GM18861 (cell line): ENCODE measurements around the gene AP4M1.
"Not testable (repeated sequence)": the region's sequence is repeated elsewhere in the genome, so short reads cannot be mapped to it uniquely, and the experiment has no call there.

ENCODE experiments used
- ATAC-seq: cut with Tn5 transposase; IDR thresholded peaks from one replicate; pipeline ENCODE4 v1.9.1; 2021; ENCODE audit not compliant: unreplicated experiment

The AP4M1 gene

DNA sequence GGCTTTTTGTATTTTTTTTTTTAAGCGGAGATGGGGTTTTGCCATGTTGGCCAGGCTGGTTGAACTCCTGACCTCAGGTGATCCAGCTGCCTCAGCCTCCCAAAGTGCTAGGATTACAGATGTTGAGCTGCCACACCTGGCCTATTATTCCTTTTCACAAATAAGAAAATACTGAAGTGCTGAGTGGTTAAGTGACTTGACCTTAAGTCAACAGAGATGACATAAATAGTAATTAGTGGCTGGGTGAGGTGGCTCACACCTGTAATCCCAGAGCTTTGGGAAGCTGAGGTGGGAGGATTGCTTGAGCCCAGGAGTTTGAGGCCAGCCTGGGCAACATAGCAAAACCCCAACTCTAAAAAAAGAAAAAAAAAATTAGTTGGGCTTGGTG is 28.8 kb downstream of the AP4M1 start:
- ATAC-seq = not testable (repeated sequence)

DNA sequence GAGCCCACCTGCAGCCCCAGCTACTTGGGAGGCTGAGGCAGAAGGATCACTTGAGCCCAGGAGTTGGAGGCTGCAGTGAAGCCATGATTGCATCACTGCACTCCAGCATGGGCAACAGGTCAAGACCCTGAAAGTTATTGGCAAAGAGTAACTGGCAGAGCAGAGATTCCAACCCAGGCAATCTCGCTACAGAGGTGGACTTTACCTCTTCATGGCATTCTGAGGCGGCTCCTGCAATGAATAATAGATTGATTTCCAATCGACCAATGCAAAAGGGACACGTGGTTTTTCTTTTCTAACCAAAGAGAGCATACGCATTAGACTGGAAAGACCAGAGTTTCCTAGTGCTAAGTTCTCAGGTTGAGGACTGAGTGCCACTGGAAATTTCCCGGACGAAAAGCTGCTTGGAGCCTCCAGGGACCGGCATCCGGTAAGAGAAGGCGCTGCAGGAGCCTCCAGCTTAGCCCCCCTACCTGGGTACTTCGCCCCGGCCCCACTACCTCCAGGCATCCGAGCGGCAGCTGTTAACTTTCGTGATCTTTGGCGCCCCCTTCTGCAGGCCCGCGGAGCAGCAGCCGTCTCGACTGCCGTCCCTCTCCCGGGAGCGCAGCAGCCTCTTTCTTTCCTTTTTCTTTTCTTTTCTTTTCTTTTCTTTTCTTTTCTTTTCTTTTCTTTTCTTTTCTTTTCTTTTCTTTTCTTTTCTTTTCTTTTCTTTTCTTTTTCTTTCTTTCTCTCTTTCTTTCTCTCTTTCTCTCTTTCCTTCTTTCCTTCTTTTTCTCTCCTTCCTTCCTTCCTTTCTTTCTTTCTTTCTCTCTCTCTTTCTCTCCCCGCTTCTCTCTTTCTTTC is 29.4 kb downstream of the AP4M1 start:
- no peak for ATAC-seq

DNA sequence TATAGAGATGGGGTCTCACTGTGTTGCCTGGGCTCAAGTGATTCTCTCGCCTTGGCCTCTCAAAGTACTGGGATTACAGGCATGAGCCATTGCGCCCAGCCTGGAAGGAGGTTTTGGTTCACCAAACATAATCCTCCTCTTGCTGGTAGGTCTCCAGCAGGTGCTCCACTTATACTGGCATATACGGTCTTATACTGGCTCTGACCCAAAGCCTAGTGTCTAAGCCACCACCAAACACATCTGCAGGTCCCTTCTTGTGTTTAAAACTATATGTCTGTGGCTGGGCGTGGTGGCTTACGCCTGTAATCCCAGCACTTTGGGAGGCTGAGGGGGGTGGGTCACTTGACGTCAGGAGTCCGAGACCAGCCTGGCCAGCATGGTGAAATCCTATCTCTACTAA is 30.7 kb downstream of the AP4M1 start:
- no peak for ATAC-seq

DNA sequence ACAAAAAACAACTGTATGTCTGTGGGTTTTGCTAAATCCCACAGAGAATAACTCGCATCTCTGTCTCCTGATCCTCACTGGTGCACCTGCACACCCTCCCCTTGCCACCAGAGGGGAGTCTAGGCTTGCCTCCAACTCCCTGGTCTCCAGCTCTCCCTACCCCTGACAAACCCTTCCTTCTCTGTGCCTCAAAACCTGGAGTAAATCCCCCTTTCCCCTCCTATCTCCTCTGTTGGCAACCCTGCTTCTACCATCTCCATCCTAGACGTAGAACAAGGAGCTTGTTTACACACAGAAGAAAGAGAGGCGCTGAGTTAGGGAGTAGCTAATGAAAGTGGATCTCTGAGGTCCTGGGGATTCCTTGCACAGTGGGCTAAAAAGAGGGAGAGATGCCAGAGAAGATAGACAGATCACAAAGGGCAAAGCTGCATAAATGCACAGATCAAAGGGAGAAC is 31.3 kb downstream of the AP4M1 start:
- ATAC-seq = peak; percentile 51

DNA sequence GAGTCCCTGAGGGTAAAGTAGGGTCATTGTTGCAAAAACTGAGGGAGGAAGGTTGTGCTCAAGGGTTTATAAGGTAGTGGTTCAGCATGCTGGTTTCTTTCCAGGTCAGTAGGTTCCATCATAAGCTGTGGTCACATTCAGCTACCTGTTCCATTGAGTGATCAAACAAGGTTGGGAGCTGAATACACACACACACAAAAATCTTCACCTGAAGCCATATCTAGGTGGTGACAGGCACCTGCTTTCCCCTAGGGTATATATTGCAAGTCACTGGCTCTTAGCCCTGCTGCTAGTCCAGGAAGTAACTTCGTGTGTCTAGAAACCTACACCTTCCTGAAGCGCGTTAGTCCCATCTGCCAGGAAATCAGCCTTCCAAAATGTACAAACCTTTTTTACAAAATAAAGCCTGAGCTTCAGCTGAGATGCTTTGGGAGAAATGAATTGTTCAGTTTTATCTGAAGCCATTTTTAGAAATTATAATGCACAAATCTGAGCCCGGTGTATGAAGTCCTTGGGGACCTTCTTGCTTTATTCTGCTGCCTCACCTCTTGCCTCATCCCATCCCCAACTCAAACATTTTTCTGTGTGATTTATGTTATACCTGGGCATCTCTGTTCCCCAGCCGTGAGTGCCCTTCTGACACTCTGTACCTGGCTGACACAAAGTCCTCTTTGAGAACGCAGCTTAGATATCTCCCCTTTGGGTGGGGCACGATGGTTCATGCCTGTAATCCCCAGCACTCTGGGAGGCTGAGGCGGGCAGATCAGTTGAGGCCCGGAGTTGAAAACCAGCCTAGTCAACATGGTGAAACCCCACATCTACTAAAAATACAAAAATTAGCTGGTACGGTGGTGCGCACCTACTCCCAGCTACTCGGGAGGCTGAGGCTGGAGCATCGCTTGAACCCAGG is 36.7 kb downstream of the AP4M1 start:
- no peak for ATAC-seq

DNA sequence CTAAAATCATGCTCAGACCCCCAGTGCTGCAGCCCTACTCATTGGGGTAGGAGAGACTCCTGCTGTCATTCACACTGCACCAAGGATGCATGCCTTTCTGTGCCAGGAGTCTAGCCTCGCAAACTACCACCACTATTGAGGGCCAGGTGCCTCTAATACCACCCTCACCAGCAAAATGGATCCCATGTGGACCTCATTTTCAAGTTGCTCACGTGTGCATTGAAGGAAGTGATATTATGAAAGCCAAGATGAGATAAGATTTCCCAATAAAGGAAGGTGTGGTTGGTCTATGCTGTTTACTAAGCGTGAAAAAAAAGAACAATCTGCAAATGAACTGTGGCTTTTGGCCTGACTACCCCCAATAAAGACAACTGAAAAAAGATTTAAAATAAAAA is 40.1 kb downstream of the AP4M1 start:
- no peak for ATAC-seq

DNA sequence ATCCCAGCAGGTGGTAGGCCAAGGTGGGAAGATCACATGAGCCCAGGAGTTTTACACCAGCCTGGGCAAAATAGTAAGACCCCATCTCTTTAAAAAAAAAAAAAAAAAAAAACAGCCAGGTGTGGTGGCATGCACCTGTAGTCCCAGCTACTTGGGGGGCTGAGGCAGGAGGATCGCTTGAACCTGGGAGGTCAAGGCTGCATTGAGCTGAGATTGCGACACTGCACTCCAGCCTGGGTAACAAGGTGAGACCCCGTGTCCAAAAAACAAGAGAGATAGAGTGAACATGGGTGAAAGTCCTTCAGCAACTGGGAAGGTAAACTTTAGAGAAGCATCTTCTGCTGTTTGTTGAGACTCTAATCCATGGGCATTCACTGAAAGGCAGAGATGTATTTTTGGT is 41.0 kb downstream of the AP4M1 start:
- no peak for ATAC-seq

DNA sequence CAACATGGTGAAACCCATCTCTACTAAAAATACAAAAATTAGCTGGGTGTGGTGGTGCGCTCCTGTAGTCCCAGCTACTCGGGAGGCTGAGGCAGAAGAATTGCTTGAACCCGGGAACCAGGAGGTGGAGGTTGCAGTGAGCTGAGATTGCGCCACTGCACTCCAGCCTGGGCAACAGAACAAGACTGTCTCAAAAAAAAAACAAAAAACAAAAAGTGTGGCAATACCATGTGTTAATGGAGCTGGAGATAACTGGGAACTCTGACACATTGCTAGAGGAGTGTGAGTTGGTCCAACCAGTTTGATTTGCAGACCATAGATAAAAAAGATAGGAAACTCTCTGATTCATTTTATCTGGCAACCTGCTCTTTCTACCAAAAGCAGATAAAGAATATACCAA is 44.9 kb downstream of the AP4M1 start:
- not testable (repeated sequence) for ATAC-seq

DNA sequence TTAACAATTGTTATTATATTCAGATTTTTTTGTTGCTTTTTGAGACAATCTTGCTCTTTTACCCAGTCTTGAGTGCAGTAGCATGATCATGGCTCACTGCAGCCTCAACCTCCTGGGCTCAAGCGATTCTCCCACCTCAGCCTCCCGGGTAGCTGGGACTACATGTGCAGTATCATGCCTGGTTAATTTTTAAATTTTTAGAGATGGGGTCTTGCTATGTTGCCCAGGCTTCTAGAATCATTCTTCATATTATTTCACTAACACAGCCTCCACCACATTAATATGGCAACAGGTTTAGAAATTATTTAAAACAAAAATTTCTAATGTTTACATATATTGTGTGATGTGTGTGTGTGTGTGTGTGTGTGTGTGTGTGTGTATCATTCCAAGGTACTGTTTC is 45.8 kb downstream of the AP4M1 start:
- ATAC-seq = no peak

DNA sequence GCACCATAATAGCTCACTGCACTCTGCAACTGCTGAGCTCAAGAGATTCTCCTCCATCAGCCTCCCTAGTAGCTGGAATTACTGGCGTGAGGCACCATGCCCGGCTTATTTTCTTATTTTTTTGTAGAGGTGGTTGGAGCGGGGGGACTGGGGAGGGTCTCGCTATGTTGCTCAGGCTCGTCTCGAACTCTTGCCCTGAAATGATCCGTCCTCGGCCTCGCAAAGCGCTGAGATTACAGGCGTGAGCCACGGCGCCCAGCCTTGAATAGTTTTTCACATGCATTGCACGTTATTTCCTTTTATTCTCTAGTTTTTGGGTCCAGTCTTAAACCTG is 46.7 kb downstream of the AP4M1 start:
- no peak for ATAC-seq

DNA sequence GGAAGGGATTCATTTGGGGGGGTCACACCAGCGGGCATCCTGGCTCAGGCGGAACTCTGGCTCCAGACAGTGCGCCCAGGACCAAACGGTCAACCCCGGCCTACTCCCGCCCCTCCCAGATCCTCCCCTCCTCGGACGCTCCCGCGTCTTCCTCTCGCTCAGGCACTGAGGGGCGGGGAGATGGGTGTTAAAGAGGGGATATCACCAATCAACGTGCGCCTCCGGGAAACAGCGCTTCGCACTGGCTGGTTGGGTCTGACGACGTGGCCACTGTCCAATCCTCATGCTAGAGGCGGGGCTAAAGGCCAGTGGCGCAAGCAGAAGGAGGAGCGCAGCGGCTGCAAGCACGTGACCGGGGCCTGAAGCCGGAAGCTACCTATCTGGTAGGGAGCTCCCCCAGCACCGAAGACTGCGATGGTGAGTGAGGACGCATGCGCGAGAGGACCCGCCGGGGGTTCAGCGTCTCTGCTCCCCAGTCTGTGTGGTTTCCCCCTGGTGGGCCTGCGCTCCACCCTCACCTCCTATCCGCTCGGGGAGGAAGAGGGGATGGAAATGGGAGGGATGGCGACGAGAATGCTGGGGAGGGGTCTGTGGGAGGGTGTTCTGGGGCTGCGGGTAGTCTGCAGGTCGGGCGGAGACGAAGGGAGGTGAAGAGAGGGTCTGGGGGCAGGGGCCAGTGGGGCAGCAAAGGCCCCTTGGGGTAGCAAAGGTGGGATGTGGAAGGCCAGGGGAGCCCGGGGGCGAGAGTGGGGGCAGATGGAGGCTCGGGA is 47.3 kb downstream of the AP4M1 start, which contains the start of gene LAMTOR4:
Gene LAMTOR4, plus strand, starts transcription at position 360 of the 770 bp plus-strand sequence. Its CDS starts 55 bp downstream, at position 415.
- peak; percentile 98 for ATAC-seq

DNA sequence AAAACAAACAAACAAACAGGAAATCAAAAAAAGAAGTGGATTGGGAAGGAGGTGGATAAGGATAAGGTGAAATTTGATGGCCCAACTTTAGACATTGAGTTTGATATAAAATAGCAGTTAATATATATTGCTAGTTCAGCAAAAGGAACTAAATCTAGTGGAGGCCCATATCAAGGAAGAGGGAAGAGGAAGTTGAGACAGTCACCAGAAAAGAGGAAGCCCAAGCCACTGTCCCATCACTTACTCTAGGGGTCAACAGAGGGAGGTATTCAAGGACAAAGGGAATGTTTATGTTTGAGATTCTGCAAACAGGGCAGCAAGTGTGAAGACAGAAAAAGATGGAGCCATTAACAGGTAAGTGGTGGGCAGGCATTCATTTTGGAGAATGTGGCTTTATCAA is 51.0 kb downstream of the AP4M1 start:
- ATAC-seq = no peak

DNA sequence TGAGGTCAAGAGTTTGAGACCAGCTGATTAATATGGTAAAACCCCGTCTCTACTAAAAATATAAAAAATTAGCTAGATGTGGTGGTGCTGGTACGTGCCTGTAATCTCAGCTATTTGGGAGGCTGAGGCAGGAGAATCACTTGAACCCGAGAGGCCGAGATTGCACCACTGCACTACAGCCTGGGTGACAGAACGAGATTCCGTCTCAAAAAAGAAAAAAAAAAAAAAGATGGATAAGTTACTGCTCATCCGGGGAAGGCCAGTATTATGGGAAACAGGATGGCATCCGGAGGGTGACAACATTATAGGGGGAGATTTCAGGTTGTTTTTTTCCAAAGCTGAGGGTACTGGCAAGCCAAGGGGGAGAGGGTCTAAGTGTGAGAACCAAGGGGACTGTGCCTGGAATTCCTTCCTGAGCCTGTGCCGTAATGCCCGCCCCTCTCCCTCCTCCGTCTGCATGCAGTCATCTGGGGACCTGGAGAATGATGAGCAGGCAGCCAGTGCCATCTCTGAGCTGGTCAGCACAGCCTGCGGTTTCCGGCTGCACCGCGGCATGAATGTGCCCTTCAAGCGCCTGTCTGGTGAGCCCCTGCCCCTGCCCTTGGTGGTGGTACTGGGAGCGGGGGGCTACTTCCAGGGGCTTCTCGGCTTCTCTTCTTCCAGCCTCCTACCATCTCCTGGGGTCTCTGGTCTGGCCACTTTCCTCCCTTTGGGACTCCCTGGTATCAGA is 51.7 kb downstream of the AP4M1 start:
- no peak for ATAC-seq

DNA sequence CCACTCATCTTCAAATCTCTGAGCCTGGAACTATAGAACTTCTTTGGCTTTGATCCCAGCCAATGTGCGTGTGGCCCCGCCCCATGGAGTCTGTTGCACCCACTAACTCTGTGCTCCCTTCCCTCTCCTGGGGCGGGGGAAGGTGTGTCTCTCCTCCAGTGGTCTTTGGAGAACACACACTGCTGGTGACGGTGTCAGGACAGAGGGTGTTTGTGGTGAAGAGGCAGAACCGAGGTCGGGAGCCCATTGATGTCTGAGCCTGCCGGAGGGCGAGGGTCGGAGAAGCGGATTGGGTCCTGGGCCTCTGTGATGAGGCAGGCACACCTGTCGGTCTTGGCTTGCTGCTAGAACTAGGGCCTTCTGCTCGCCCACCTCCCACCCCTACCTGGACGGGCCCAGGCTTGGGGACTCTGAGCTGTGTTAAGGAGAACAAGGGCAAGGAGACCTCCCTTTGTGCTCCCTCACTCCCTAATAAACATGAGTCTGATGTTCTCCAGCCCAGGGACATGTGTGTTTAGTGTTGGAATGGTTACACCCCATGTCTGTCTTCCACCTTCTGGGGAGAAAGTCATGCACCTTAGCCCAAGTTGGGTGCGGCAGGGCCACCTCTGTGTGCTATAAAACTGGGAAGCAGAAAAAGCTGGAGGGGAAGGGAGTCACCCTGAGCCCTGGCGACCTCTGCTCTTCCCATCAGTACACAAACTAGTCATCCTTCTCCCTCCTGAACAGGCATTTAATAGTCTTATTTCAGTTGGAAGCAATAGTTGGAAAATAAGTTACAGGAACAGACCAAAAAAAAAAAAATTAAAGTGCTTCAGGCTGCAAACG is 52.5 kb downstream of the AP4M1 start:
- no peak for ATAC-seq

DNA sequence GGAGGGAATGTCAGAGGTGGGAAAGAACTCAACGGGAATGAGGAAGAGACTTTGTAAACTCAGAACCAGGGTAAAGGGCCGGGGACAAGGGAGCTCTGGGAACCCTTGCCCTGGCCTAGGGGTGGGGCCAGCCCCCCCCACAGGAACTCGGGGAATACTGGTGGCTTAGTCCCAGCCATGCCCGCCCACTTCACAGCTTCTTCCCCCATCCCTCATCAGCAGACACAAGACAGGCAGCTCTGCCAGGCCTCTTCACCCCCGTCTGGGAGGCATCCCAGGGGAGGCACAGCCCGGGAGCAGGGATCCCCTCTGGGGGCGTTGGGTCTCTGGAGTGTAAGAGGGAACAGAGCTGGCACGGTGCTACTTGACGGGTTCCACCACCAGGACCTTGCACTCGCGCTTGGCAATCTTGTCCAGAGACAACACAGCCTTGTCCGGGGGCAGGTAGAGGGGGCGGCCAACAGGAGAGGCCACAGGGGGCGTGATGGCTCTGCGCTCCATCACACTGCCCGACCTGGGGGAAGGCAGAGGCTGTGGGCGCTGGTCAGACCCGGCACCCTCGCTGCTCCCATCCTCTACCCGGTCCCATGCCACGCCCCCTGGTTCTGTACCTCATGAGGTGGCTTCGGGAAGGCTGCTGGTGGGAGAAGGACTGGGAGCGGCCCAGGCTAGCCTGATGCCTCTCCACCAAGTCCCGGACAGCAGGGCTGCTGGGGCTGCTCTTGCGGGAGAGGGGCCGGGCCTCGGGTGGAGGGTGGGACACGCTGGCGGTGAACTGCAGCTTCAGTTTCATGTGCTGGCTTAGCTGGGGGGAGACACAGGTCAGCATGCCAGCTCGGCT is 53.4 kb downstream of the AP4M1 start:
- ATAC-seq = no peak

DNA sequence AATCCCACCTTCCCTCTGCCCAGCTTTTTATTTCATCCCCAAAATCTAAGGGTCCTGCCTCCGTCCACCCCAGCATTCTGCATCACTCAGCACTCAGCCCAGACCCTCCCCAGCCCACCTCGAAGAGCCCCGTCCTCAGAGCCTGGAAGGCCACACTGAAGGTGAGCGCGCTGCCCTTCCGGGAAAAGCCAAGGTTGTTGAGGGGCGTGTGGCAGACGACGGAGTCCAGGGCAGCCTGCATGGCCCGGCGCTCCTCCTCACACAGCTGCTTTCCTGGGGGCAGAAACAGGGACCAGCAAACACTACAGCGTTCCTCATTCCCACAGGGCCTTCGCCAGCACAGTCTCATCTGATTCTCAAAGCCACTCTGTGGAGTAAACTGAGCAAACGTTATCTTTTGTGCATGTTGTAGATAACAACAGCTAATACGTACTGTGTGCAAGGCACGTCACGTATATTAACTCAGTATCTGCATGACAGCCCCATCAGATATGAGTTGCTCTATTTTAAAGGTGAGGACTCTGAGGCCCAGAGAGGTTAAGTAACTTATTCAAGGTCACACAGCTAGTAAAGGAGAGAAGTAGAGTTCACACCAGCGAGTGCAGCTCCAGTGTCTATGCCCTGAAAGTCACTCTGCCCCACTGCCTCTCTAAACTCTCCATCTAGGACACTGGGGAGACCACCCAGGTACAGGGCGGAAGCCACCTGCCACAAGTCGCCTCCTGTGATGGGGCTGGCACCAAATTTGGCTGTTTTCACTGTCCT is 54.3 kb downstream of the AP4M1 start:
- ATAC-seq = no peak

DNA sequence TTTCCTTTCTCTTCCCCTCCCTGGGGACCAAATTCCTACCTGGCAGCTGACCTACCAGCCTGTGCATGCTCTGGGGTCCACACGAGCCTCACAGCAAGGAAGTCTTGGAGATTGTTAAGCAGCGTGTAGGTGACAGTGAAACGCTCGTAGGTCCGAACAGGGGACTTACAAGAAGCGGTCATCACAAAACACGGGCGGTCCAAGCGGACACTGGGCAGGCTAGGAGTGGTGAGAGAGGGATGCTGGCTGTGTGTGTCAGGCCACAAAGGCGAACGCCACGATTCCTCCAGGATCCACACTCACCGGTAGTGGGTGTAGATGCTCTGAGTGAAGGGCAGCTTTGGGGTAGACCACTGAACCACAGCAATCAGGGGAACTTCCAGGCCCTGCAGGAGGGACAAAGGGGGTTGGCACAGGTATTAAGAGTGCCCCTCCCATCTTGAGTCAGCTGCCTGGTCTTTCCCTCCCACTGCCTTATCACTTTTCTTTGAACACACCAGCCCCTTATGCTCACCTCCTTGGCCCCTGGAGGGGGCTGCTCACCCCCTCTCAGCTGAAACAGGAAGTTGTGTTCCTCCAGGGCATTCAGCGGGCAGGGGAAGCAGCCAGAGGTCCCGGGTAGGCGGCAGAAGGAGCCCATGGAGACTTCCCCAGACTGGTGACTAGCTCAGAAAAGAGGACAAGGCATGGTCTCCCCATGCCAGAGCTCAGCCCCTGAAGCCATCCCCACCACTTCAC is 55.1 kb downstream of the AP4M1 start:
- ATAC-seq = no peak

DNA sequence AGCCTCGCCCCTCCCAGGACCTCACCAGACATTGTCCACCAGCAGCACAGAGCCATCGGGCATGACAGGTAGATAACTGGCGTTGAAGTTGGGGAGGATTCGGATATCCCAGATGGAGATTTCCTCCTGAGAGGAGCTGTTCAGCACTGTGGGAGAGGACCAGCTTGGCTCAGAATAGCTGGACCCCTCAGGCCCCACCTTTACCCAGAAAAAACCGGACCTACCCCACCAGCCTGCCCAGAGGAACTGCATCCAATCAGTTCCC is 55.6 kb downstream of the AP4M1 start:
- no peak for ATAC-seq
